ENCODE results near the gene CNIH3. TPM values are rescaled to one million over a fixed set of nuclear protein-coding genes. Genes with fewer than 3 reads are reported as not detected.

The CNIH3 gene
- total and polyA plus RNA-seq, 10 of the 15 experiments (the other 5 are each of a cell fraction or from before 2014, with no cell fraction given): 0.77 to 5.8 (median 1.8) TPM

- ChIA-PET SMC1A (ENCODE audit: uncharacterized antibody, unreplicated experiment) (interaction anchor here (1.6 kb wide), 1 partner anchor 267 kb away, joined by 3 read pairs; no protein-coding TSS in a partner anchor), CTCF (no interaction called here), RAD21 (ENCODE audit: unreplicated experiment) (no interaction called here), POLR2A (no interaction called here)
- DNase-seq (ENCODE audit: low read depth, low spot score): no peak
- no peak overlapping the region for H3K4me3 ChIP-seq
- no peaks in the 10 kb centered on the region for H4K20me1 ChIP-seq (ENCODE audit: control insufficient read depth, insufficient read depth)
- no peak overlapping the region for H3K9ac ChIP-seq (ENCODE audit: control insufficient read depth, insufficient read depth, low read length)
- no peaks in the 10 kb centered on the region for H3K4me1 ChIP-seq (ENCODE audit: control insufficient read depth, insufficient read depth, low read length)
- no peaks in the 10 kb centered on the region for H3K79me2 ChIP-seq (ENCODE audit: control insufficient read depth, insufficient read depth, low read length)
- FAIRE-seq: no peak
- no peak for ATAC-seq
- intact Hi-C loops (cut with micrococcal nuclease; ENCODE audit: unreplicated experiment) (no loop called here), in situ Hi-C loops (cut with MboI) (no loop called here)
- H3K36me3 ChIP-seq (ENCODE audit: control insufficient read depth in 2 of 2, insufficient read depth in 2 of 2, low read length in 1 of 2): no peaks in the 10 kb centered on the region
- H3K27me3 ChIP-seq (replicated peaks in 1 of 2; ENCODE audit: control insufficient read depth in 2 of 2, insufficient read depth in 2 of 2, low read length in 1 of 2): no peaks in the 10 kb centered on the region; a peak in 1 of 4 replicates
- H3K4me2 ChIP-seq (ENCODE audit: control insufficient read depth, insufficient read depth): no peak overlapping the region
- 77% methylated on average over 10 of the region's 10 CpGs for whole genome bisulfite sequencing (ENCODE audit: insufficient coverage, insufficient replicate concordance, low lambda C conversion rate, missing lambda C conversion rate)
- no TSS peak for BruUV-seq (replicated peaks)
- no peak overlapping the region for H2AFZ ChIP-seq (ENCODE audit: control insufficient read depth, low read depth, low read length)
- H3K27ac ChIP-seq (ENCODE audit: control insufficient read depth, insufficient read depth): no peak overlapping the region
- TF ChIP-seq IKZF1 (conservative IDR thresholded peaks at IDR 0.05) (no peak), CBX3 (IDR thresholded peaks at IDR 0.05; ENCODE audit: borderline replicate concordance, low read depth) (no peak), USF2 (IDR thresholded peaks at IDR 0.05; ENCODE audit: borderline replicate concordance, low read depth, low read length) (no peak), TCF7 (IDR thresholded peaks at IDR 0.05; ENCODE audit: borderline replicate concordance) (no peak)
- no peaks in the 10 kb centered on the region for H3K9me3 ChIP-seq (replicated peaks; ENCODE audit: control insufficient read depth, insufficient read depth, low read length)
Observed at GRCh38 chr1:224585051-224585450, 31.1 kb upstream of the CNIH3 start.

- RAD21 ChIA-PET (ENCODE audit: unreplicated experiment): no interaction called here
Observed at GRCh38 chr1:224587051-224587450, 29.1 kb upstream of the CNIH3 start.

More at GRCh38 chr1:224587051-224587450, 29.1 kb upstream of the CNIH3 start:
- POLR2A ChIA-PET: no interaction called here
- DNase-seq (ENCODE audit: low read depth, low spot score): no peak
- Histone ChIP-seq H3K9ac (ENCODE audit: control insufficient read depth, insufficient read depth, low read length) (no peak overlapping the region), H2AFZ (ENCODE audit: control insufficient read depth, low read depth, low read length) (no peak overlapping the region), H3K79me2 (ENCODE audit: control insufficient read depth, insufficient read depth, low read length) (no peaks in the 10 kb centered on the region), H3K4me2 (ENCODE audit: control insufficient read depth, insufficient read depth) (no peak overlapping the region), H3K4me3 (no peak overlapping the region), H3K27ac (ENCODE audit: control insufficient read depth, insufficient read depth) (no peak overlapping the region), H4K20me1 (ENCODE audit: control insufficient read depth, insufficient read depth) (no peaks in the 10 kb centered on the region), H3K4me1 (ENCODE audit: control insufficient read depth, insufficient read depth, low read length) (no peaks in the 10 kb centered on the region), H3K9me3 (replicated peaks; ENCODE audit: control insufficient read depth, insufficient read depth, low read length) (no peaks in the 10 kb centered on the region), H3K36me3 (ENCODE audit: control insufficient read depth in 2 of 2, insufficient read depth in 2 of 2, low read length in 1 of 2) (no peaks in the 10 kb centered on the region), H3K27me3 (replicated peaks in 1 of 2; ENCODE audit: control insufficient read depth in 2 of 2, insufficient read depth in 2 of 2, low read length in 1 of 2) (no peaks in the 10 kb centered on the region)
- 6% methylated on average over 3 of the region's 3 CpGs for WGBS (ENCODE audit: insufficient coverage, insufficient replicate concordance, low lambda C conversion rate, missing lambda C conversion rate)
- FAIRE-seq: no peak
- no TSS peak for BruUV-seq (replicated peaks)
- CTCF ChIA-PET: no interaction called here
- in situ Hi-C loops (cut with MboI) (no loop called here), intact Hi-C loops (cut with micrococcal nuclease; ENCODE audit: unreplicated experiment) (no loop called here)
- no peak for TF ChIP-seq POLR2AphosphoS2 (IDR thresholded peaks at IDR 0.05; ENCODE audit: low read depth, low read length)
- SMC1A ChIA-PET (ENCODE audit: uncharacterized antibody, unreplicated experiment): interaction anchor here (0.8 kb wide), 1 partner anchor 73 kb away, joined by 3 read pairs; no protein-coding TSS in a partner anchor
- ATAC-seq: no peak

Data from GM12878 (cell line).